Measurements from ENCODE around the gene BTRC. TPM values are rescaled to one million over a fixed set of nuclear protein-coding genes. Genes with fewer than 3 reads are reported as not detected.

BTRC gene
- total and polyA plus RNA-seq, 2 experiments from 2014 or later = 8.4 to 11.4 TPM

- Histone ChIP-seq H4K20me1 (ENCODE audit: insufficient read depth) (no peaks in the 10 kb centered on the region), H3K27me3 (replicated peaks; ENCODE audit: insufficient read depth) (peaks cover 30% of the 10 kb centered on the region), H3K27ac (no peak overlapping the region), H3K9me2 (ENCODE audit: insufficient read depth) (no peaks in the 10 kb centered on the region), H3K36me3 (ENCODE audit: low read depth) (no peaks in the 10 kb centered on the region), H3K9ac (no peak overlapping the region), H3K4me3 (no peak overlapping the region), H3K79me2 (ENCODE audit: insufficient read depth) (no peaks in the 10 kb centered on the region), H3F3A (ENCODE audit: insufficient read depth) (no peaks in the 10 kb centered on the region), H3K4me2 (ENCODE audit: unreplicated experiment) (no peak overlapping the region), H3K9me3 (ENCODE audit: low read depth) (no peaks in the 10 kb centered on the region), H2AFZ (no peak overlapping the region), H3K4me1 (ENCODE audit: insufficient read depth) (no peaks in the 10 kb centered on the region)
- in situ Hi-C loops (cut with MboI) = loop anchor here (10.0 kb wide), 1 partner anchor 353 kb away; no protein-coding TSS in a partner anchor
- TF ChIP-seq EZH2 (IDR thresholded peaks at IDR 0.05; ENCODE audit: insufficient read depth, poor library complexity, severe bottlenecking) = no peak
- TF ChIP-seq EZH2phosphoT487 (IDR thresholded peaks at IDR 0.05; ENCODE audit: insufficient read depth, low read depth) = no peak
- DNase-seq = no peak
- 60 to 64% methylated on average over 7 of the region's 7 CpGs for WGBS, 2 experiments (ENCODE audit: low coverage in 1 of 2, low lambda C conversion rate in 2 of 2, missing lambda C conversion rate in 2 of 2)
Observed at GRCh38 chr10:101567165-101568006, 213.4 kb downstream of the BTRC start.

DNA sequence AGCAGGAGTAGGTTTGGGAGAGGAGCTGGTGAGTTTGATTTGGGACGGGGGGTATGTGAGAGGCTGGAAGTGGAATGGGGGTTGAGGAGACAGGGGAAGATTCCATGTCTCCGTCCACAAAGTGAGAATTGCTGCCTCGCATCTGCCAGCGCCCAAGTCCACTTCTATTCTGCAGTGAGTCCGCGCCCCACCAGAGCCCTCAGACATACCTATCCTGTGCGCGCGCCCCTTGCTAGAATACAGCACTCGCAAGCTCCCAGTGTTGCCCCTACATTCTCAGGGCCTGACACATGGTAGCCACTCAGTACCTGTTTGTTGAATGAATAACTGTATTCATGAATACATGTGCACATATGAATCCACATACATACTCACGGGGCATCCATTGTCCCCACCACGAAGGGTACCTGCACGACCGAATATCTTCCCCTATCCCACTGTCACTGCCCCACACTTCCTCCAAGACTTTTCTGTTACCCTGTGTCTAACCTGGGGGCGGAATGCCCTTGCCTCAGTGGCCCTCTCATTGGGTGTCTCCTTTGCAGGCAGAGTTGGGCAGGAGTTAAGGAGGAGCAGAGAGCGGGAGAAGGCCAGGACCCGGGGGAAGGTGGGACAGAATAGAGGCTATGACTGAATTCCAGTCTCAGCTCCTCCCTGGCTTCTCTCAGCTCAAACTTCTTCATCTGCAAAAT, 214.2 kb downstream of the BTRC start:
- WGBS, 2 experiments (ENCODE audit: low coverage in 1 of 2, low lambda C conversion rate in 2 of 2, missing lambda C conversion rate in 2 of 2) = 78 to 81% methylated on average over 17 of the region's 17 CpGs
- Histone ChIP-seq H3K36me3 (ENCODE audit: low read depth) (no peaks in the 10 kb centered on the region), H3K79me2 (ENCODE audit: insufficient read depth) (no peaks in the 10 kb centered on the region), H3F3A (ENCODE audit: insufficient read depth) (no peaks in the 10 kb centered on the region), H3K9ac (no peak overlapping the region), H4K20me1 (ENCODE audit: insufficient read depth) (no peaks in the 10 kb centered on the region), H3K27ac (no peak overlapping the region), H3K4me1 (ENCODE audit: insufficient read depth) (no peaks in the 10 kb centered on the region), H3K4me3 (no peak overlapping the region), H3K4me2 (ENCODE audit: unreplicated experiment) (no peak overlapping the region), H3K9me2 (ENCODE audit: insufficient read depth) (no peaks in the 10 kb centered on the region), H3K27me3 (replicated peaks; ENCODE audit: insufficient read depth) (peaks cover 30% of the 10 kb centered on the region), H3K9me3 (ENCODE audit: low read depth) (no peaks in the 10 kb centered on the region), H2AFZ (no peak overlapping the region)
- no peak for DNase-seq
- in situ Hi-C loops (cut with MboI) = loop anchor here (10.0 kb wide), 1 partner anchor 353 kb away; no protein-coding TSS in a partner anchor
- TF ChIP-seq EZH2phosphoT487 (IDR thresholded peaks at IDR 0.05; ENCODE audit: insufficient read depth, low read depth) (no peak), EZH2 (IDR thresholded peaks at IDR 0.05; ENCODE audit: insufficient read depth, poor library complexity, severe bottlenecking) (no peak)

GRCh38 chr10:101569323-101569621, 215.3 kb downstream of the BTRC start:
- Histone ChIP-seq H4K20me1 (ENCODE audit: insufficient read depth) (no peaks in the 10 kb centered on the region), H3K79me2 (ENCODE audit: insufficient read depth) (no peaks in the 10 kb centered on the region), H3K9me3 (ENCODE audit: low read depth) (no peaks in the 10 kb centered on the region), H3K4me3 (no peak overlapping the region), H3K4me2 (ENCODE audit: unreplicated experiment) (no peak overlapping the region), H3K27me3 (replicated peaks; ENCODE audit: insufficient read depth) (peaks cover 30% of the 10 kb centered on the region), H3K9ac (no peak overlapping the region), H3F3A (ENCODE audit: insufficient read depth) (no peaks in the 10 kb centered on the region), H3K4me1 (ENCODE audit: insufficient read depth) (no peaks in the 10 kb centered on the region), H3K27ac (no peak overlapping the region), H2AFZ (peak overlapping the region; percentile 84), H3K36me3 (ENCODE audit: low read depth) (no peaks in the 10 kb centered on the region), H3K9me2 (ENCODE audit: insufficient read depth) (no peaks in the 10 kb centered on the region)
- WGBS, 2 experiments (ENCODE audit: low coverage in 1 of 2, low lambda C conversion rate in 2 of 2, missing lambda C conversion rate in 2 of 2) = 3 to 9% methylated on average over 11 of the region's 11 CpGs
- no peak for TF ChIP-seq EZH2phosphoT487 (IDR thresholded peaks at IDR 0.05; ENCODE audit: insufficient read depth, low read depth)
- no peak for DNase-seq
- in situ Hi-C loops (cut with MboI) = loop anchor here (10.0 kb wide), 1 partner anchor 354 kb away; no protein-coding TSS in a partner anchor

DNA sequence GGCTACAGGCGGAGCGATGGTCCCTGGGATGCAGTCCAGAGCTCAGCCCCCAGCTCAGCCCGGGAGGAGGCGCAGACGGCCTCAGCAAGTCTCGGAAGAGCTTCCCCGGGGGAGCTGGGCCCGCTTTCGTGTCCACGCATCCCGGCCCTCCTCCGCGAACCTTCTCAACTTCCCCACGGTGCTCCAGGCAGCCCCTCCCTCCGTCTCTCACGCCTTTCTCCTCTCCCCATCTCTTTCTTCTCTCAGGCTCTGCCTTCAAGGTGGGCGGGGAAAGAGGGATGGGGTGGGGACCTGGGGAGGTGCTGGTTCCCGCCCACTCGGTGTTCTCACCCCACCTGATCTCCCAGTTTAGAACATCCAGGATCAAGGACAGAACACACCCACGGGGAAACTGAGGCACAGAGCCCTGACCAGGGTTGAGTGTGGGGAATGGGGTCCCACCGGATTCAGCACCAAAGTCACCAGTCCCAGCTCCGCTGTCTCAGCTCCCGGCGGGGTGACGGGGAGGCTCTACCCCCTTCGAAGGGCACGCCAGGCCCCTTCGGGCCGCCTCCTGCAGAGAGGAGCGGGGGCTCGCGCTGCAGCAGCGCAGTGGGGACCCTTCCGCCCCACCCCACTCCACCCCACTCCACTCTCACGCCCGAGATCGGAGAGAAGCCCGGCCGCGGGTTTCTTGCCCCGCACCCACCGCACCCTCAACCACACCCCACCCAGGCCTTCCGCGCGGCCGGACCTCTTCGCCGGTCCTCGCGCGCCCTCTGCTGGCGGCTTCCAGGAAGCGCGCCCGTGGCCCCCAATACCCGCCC, 215.9 kb downstream of the BTRC start:
- no peaks in the 10 kb centered on the region for H4K20me1 ChIP-seq (ENCODE audit: insufficient read depth)
- peak overlapping the region; percentile 70 for H3K4me3 ChIP-seq
- no peaks in the 10 kb centered on the region for H3K9me3 ChIP-seq (ENCODE audit: low read depth)
- no peaks in the 10 kb centered on the region for H3K4me1 ChIP-seq (ENCODE audit: insufficient read depth)
- H3F3A ChIP-seq (ENCODE audit: insufficient read depth) = no peaks in the 10 kb centered on the region
- WGBS, 2 experiments (ENCODE audit: low coverage in 1 of 2, low lambda C conversion rate in 2 of 2, missing lambda C conversion rate in 2 of 2) = 1 to 2% methylated on average over 26 to 55 of the region's 56 CpGs
- peak; percentile 85 for DNase-seq
- in situ Hi-C loops (cut with MboI) = loop anchor here (10.0 kb wide), 1 partner anchor 355 kb away; no protein-coding TSS in a partner anchor
- TF ChIP-seq EZH2phosphoT487 (IDR thresholded peaks at IDR 0.05; ENCODE audit: insufficient read depth, low read depth) (no peak), EZH2 (IDR thresholded peaks at IDR 0.05; ENCODE audit: insufficient read depth, poor library complexity, severe bottlenecking) (no peak)
- H3K27me3 ChIP-seq (replicated peaks; ENCODE audit: insufficient read depth) = peaks cover 30% of the 10 kb centered on the region
- peak overlapping the region; percentile 65 for H3K9ac ChIP-seq
- H3K4me2 ChIP-seq (ENCODE audit: unreplicated experiment) = peak overlapping the region; percentile 83
- H3K9me2 ChIP-seq (ENCODE audit: insufficient read depth) = no peaks in the 10 kb centered on the region
- H3K27ac ChIP-seq = no peak overlapping the region
- no peaks in the 10 kb centered on the region for H3K36me3 ChIP-seq (ENCODE audit: low read depth)
- H2AFZ ChIP-seq = peak overlapping the region; percentile 84
- H3K79me2 ChIP-seq (ENCODE audit: insufficient read depth) = no peaks in the 10 kb centered on the region
